GM12892 (cell line): ENCODE results near the gene TBC1D22A.

Experiments used
- POLR2A ChIP-seq: IDR thresholded peaks from 2 replicates; pipeline ENCODE4 v1.6.1; 2011; ENCODE audit warnings: low read depth, low read length, control low read depth
- TAF1 ChIP-seq: IDR thresholded peaks from 2 replicates; pipeline ENCODE4 v1.6.1; 2011; ENCODE audit warnings: low read depth, mild to moderate bottlenecking, control low read depth, low read length, borderline replicate concordance

DNA sequence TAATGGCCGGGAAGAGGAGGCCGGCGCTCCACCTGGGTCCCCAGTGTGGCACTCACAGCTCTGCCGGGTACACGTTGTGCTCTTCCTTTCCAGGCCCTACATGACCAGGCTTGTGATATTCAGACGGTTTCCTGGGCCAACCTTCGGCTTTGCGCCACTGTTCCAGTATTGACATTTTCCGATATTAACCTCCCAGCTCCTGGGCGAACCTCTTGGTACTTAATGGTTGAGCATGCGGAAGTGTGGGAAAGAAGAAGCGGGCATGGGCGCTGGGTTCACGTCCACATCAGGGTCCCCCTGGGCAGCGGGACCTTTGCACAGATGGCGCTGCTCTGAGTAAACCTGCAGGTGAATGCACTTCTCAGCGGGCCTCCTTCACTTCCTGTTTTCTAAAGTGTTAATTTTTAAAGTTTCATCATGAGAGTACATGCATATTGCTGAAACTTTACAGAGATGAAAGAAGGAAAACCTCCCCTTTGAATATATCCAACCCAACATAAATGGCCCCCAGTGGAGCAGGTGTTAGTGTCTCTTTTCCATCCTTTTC lies 286.7 kb downstream of the TBC1D22A start:
- no peak for TF ChIP-seq TAF1
- TF ChIP-seq POLR2A: no peak
